Hematopoietic multipotent progenitor cell (in vitro differentiated cells): ENCODE results near the gene NPHP4. TPM values are rescaled to one million over a fixed set of nuclear protein-coding genes. Genes with fewer than 3 reads are reported as not detected.
A peak's percentile ranks its signal among the peaks of the same experiment; 100 is the strongest.

Source experiments
- DNase-seq, 3 donors: peaks; one replicate each; pipeline ENCODE4 v3.0.0-alpha.2; 2011 to 2015; ENCODE audit warnings: low read depth in 2 of 3, low spot score in 2 of 3
- total RNA-seq: library from RNA; depleted of rRNA; stranded (reverse); fragments of >200 nt; gene quantifications from one replicate; pipeline ENCODE4 v1.2.3, GENCODE V29; 2012

NPHP4 gene
- total RNA-seq, 1 donor, result 9.7 TPM

GRCh38 chr1:6005276-6005917 lies 13.2 kb upstream of the NPHP4 start:
- no peak for DNase-seq

GRCh38 chr1:6004412-6005123 lies 12.3 kb upstream of the NPHP4 start:
- no peak for DNase-seq

GRCh38 chr1:6003568-6004411 lies 11.6 kb upstream of the NPHP4 start:
- no peak for DNase-seq

- no peak for DNase-seq
These were observed 10.7 kb upstream of the NPHP4 start for GRCh38 chr1:6002714-6003501.

GRCh38 chr1:6001992-6002576 lies 9.9 kb upstream of the NPHP4 start:
- no peak for DNase-seq

- no peak for DNase-seq
These were observed 8.4 kb upstream of the NPHP4 start for GRCh38 chr1:6000444-6001288.

GRCh38 chr1:5999711-6000443 lies 7.7 kb upstream of the NPHP4 start:
- DNase-seq, result no peak

- DNase-seq, result no peak
These were observed 6.7 kb upstream of the NPHP4 start for GRCh38 chr1:5998906-5999301.

GRCh38 chr1:5998051-5998905 lies 6.1 kb upstream of the NPHP4 start:
- DNase-seq, result no peak

GRCh38 chr1:5997316-5997715 lies 5.1 kb upstream of the NPHP4 start:
- DNase-seq, result no peak

- DNase-seq, result no peak
These were observed 4.5 kb upstream of the NPHP4 start for GRCh38 chr1:5996641-5997270.

GRCh38 chr1:5995871-5996630 lies 3.8 kb upstream of the NPHP4 start:
- DNase-seq, result no peak

GRCh38 chr1:5994713-5995621 lies 2.7 kb upstream of the NPHP4 start:
- peak in 2 of 3 donors; percentile 53 to 78 for DNase-seq

GRCh38 chr1:5993556-5994491 lies 1.6 kb upstream of the NPHP4 start:
- peak in 1 of 3 donors; percentile 26 for DNase-seq
